ENCODE measurements around the gene PLEKHA6. TPM values are rescaled to one million over a fixed set of nuclear protein-coding genes. Genes with fewer than 3 reads are reported as not detected.

The PLEKHA6 gene
- total RNA-seq, 6 donors from 2014 or later, result 3.3 to 6.9 (median 4.9) TPM

- TF ChIP-seq CTCF (IDR thresholded peaks at IDR 0.05), result no peak
- TF ChIP-seq POLR2A (IDR thresholded peaks at IDR 0.05), result no peak
- TF ChIP-seq EP300 (IDR thresholded peaks at IDR 0.05), result no peak
- TF ChIP-seq POLR2AphosphoS5 (IDR thresholded peaks at IDR 0.05), result no peak
- H3K4me1 ChIP-seq, result peaks cover 0 to 7% (median 4%) of the 10 kb centered on the region in 4 donors
- H3K27ac ChIP-seq, result no peak overlapping the region
- WGBS, 2 donors, result 62 to 67% methylated on average over 12 to 13 of the region's 13 CpGs
- no peak overlapping the region for H3K4me3 ChIP-seq
- H3K9me3 ChIP-seq, result no peaks in the 10 kb centered on the region
- no peak for ATAC-seq (ENCODE audit: low FRiP score in 2 of 2)
- DNase-seq, result no peak
- no peaks in the 10 kb centered on the region for H3K36me3 ChIP-seq
- no peaks in the 10 kb centered on the region for H3K27me3 ChIP-seq
Measured at GRCh38 chr1:204263254-204263910, 96.3 kb downstream of the PLEKHA6 start.

- Histone ChIP-seq H3K9me3 (no peaks in the 10 kb centered on the region), H3K36me3 (no peaks in the 10 kb centered on the region), H3K27ac (no peak overlapping the region), H3K4me1 (peaks cover 0 to 7% (median 4%) of the 10 kb centered on the region in 4 donors), H3K27me3 (no peaks in the 10 kb centered on the region), H3K4me3 (no peak overlapping the region)
- WGBS, 2 donors, result 87% methylated on average over 13 of the region's 13 CpGs
- no peak for TF ChIP-seq POLR2AphosphoS5 (IDR thresholded peaks at IDR 0.05)
- no peak for TF ChIP-seq POLR2A (IDR thresholded peaks at IDR 0.05)
- no peak for TF ChIP-seq CTCF (IDR thresholded peaks at IDR 0.05)
- no peak for TF ChIP-seq EP300 (IDR thresholded peaks at IDR 0.05)
- DNase-seq (no peak), ATAC-seq (ENCODE audit: low FRiP score in 2 of 2) (no peak)
Measured at GRCh38 chr1:204262506-204263253, 97.0 kb downstream of the PLEKHA6 start.

GRCh38 chr1:204261746-204262505 lies 97.8 kb downstream of the PLEKHA6 start:
- 80 to 81% methylated on average over 12 to 13 of the region's 13 CpGs for WGBS, 2 donors
- Histone ChIP-seq H3K4me1 (peaks cover 0 to 7% (median 4%) of the 10 kb centered on the region in 4 donors), H3K4me3 (no peak overlapping the region), H3K27me3 (no peaks in the 10 kb centered on the region), H3K9me3 (no peaks in the 10 kb centered on the region), H3K27ac (no peak overlapping the region), H3K36me3 (no peaks in the 10 kb centered on the region)
- DNase-seq (no peak), ATAC-seq (ENCODE audit: low FRiP score in 2 of 2) (no peak)
- TF ChIP-seq EP300 (IDR thresholded peaks at IDR 0.05) (no peak), POLR2AphosphoS5 (IDR thresholded peaks at IDR 0.05) (no peak), CTCF (IDR thresholded peaks at IDR 0.05) (no peak), POLR2A (IDR thresholded peaks at IDR 0.05) (no peak)

- 97% methylated on average over 9 of the region's 12 CpGs; no CpG with 5 or more reads in 1 of the 2 donors for WGBS, 2 donors
Measured at GRCh38 chr1:204261266-204261665, 98.5 kb downstream of the PLEKHA6 start.

More at GRCh38 chr1:204261266-204261665, 98.5 kb downstream of the PLEKHA6 start:
- H3K4me3 ChIP-seq, result no peak overlapping the region
- no peaks in the 10 kb centered on the region for H3K9me3 ChIP-seq
- peak in 1 of 2 donors; percentile 65 for DNase-seq
- no peaks in the 10 kb centered on the region for H3K36me3 ChIP-seq
- no peak overlapping the region for H3K27ac ChIP-seq
- no peak for TF ChIP-seq EP300 (IDR thresholded peaks at IDR 0.05)
- TF ChIP-seq POLR2AphosphoS5 (IDR thresholded peaks at IDR 0.05), result no peak
- no peak for TF ChIP-seq CTCF (IDR thresholded peaks at IDR 0.05)
- no peak for TF ChIP-seq POLR2A (IDR thresholded peaks at IDR 0.05)
- no peaks in the 10 kb centered on the region for H3K27me3 ChIP-seq
- ATAC-seq (ENCODE audit: low FRiP score in 2 of 2), result no peak
- peaks cover 0 to 5% (median under 1%) of the 10 kb centered on the region in 4 donors for H3K4me1 ChIP-seq
